ENCODE measurements around the gene KRTAP4-16.
"Not testable (repeated sequence)": the region's sequence is repeated elsewhere in the genome, so short reads cannot be mapped to it uniquely, and the experiment has no call there.

KRTAP4-16 gene

DNA sequence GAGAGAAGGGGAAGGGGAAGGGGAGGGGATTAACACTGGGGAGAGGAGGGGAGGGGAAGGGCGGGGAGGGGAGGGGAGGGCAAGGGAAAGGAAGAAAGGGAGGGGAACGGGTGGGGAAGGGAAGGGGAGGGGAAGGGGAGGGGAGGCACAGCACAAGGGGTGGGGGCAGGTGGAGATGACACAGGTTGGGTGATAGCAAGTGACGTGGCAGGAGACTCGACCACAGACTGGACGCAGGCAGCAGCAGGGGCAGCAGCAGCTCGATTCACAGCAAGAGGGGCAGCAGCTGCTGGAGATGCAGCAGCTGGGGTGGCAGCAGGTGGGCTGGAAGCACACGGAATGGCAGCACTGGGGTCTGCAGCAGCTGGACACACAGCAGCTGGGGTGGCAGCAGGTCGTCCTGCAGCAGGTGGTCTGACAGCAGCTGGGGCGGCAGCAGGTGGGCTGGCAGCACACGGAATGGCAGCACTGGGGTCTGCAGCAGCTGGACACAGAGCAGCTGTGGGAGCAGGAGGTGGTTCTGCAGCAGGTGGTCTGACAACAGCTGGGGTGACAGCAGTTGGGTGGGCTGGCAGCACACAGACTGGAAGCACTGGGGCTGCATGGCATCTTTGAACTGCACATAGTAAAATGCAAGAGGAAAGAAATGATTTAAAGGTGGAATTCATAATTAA is at the start of gene KRTAP4-16:
TSS of gene KRTAP4-16 (minus strand) at position 624 of the 674 bp plus-strand sequence. CDS start at position 624, 0 bp downstream.
- no peak for DNase-seq

DNA sequence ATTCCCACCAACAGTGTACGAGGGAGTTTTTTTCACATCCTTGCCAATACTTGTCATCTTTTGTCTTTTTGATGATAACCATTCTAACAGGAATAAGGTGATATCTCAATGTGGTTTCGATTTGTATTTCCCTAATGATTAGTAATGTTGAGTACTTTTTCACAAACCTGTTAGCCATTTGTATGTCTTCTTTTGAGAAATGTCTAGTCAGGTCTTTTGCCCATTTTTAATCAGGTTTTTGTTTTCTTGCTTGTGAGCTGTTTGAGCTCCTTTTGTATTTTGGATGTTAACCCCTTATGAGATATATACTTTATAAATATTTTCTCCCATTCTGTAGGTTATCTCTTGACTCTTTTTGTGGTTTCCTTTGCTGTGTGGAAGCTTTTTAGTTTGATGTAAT is 49.5 kb upstream of the KRTAP4-16 start:
- DNase-seq = no peak

DNA sequence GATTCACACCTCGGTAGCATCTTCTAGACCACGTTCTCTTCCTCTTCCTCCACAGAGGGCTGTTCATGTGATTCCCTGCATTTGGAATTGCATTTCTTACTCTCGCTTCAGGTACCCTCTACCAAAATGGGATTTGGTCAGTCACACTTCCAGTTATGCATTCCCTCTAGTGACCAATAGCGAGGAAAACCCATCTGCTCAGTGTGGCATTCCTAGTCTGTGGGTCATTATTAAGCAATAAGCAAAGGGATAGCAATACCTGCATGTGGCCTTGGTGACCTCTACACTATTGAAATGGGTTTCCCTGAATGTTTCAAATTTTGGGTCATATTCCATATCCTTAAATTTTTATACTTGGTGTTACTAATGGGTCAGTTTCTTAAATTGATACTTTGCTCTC is 48.0 kb upstream of the KRTAP4-16 start:
- no peak for DNase-seq

DNA sequence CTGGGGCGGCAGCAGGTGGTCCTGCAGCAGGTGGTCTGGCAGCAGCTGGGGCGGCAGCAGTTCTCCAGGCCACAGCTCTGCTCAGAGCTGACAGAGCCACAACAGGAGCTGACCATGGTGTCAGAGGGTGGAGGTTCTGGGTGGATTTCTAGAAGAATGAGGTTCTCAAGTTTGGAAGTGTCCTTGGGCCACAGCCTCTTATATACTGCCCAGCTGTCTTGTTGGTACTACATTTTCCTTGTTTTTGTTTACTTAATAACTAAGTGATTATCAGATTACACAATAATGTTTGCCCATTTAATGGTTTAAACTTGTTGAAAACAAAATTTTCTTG is 47.6 kb upstream of the KRTAP4-16 start, which contains the start of gene KRTAP4-5:
TSS of gene KRTAP4-5 (minus strand) at position 174 of the 334 bp plus-strand sequence. CDS start at position 116, 58 bp downstream.
- DNase-seq = no peak

DNA sequence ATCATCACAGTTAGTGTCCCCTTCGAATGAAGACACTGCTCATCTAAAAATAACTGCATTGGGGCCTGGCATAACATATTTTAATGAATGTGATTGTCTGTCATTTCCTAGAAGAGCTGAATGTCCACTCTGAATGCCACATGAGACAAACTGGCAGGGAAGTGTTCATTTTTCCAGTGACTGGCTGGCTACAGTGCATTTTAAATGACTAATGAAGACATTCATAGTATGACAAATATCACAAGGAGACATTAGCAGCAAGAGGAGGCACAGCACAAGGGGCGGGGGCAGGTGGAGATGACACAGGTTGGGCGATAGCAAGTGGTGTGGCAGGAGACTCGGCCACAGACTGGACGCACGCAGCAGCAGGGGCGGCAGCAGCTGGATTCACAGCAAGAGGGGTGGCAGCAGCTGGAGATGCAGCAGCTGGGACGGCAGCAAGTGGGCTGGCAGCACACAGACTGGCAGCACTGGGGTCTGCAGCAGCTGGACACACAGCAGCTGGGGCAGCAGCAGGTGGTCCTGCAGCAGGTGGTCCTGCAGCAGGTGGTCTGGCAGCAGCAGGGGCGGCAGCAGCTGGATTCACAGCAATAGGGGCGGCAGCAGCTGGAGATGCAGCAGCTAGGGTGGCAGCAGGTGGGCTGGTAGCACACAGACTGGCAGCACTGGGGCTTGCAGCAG is 47.1 kb upstream of the KRTAP4-16 start:
- DNase-seq = not testable (repeated sequence)

DNA sequence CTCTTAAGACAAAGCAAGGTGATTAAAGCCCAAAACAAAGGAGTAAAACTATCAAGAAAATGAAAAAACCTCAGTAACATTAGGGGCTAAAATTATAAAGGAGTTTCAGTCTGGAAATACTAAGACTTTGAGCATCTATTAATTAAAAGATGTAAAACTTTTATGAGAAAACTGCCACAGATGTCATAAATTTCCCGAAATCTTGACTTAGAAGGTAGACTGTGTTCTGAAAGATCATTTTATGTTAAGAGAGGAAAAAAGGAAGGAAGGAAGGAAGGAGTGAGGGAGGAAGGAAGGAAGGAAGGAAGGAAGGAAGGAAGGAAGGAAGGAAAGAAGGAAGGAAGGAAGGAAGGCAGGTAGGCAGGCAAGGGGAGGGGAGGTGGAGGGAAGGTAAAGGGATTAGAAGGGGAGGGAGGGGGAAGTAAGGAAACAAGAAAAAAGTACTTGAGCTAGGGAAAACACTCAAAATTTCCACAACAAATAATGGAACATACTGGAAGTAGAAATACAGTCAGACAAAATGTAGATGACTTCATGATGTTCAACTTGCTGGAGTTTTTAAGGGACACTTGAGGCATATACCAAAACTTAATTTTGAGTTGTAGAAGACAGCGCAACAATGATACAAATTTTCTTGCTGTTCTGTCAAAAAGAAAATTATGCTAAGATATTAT is 45.7 kb upstream of the KRTAP4-16 start:
- DNase-seq = no peak

DNA sequence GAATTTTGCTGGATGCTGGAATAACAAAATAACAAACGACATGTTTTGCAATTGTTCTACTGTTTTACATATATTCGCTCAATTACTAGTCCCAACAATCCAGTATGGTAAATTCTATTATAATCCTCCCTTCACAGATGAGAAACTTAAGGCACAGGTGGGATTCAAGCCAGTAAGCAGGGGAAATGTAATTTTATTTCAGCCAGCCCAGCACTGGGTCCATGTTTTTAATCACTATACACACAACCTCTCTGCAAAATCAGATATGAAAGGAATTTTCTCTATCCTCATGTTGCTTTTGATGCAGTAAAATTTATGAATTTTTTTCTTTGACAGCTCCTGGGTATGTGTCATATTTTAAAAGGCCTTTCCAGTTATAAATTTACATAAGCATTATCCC is 43.3 kb upstream of the KRTAP4-16 start:
- no peak for DNase-seq

DNA sequence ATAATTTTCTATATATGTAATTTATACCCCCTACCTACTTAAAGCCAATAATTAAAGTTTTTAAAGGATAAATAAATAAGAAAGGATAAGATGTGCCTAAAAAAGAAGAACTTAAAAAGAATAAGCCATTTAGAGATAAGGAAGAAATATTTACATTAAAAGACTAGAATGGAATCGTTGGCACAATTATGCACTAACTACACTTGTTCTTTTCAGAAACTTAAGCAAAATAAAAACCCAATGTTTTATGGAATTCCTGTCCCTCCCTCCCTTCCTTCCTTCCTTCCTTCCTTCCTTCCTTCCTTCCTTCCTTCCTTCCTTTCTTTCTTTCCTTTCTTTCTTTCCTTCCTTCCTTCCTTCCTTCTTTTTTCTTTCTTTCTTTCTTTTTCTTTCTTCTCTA is 42.8 kb upstream of the KRTAP4-16 start:
- DNase-seq = no peak

DNA sequence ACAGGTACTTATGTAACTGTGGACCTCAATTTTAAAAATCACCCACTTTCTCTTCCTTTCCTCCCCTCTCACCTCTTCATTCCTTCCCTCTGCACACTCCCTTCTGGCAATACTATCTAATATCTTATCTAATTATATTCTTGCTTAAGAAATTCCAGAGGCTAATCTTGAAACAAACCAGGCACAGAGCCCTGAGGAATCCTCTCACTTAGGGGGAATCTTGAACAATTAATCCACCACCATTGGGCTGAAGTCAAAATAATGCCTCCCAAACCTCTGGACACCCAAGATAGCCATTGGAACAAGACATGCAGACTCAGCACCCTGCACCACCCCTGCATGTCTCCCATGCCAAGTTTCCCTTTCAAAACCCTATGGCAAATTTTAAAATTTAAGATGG is 39.4 kb upstream of the KRTAP4-16 start:
- DNase-seq = no peak

DNA sequence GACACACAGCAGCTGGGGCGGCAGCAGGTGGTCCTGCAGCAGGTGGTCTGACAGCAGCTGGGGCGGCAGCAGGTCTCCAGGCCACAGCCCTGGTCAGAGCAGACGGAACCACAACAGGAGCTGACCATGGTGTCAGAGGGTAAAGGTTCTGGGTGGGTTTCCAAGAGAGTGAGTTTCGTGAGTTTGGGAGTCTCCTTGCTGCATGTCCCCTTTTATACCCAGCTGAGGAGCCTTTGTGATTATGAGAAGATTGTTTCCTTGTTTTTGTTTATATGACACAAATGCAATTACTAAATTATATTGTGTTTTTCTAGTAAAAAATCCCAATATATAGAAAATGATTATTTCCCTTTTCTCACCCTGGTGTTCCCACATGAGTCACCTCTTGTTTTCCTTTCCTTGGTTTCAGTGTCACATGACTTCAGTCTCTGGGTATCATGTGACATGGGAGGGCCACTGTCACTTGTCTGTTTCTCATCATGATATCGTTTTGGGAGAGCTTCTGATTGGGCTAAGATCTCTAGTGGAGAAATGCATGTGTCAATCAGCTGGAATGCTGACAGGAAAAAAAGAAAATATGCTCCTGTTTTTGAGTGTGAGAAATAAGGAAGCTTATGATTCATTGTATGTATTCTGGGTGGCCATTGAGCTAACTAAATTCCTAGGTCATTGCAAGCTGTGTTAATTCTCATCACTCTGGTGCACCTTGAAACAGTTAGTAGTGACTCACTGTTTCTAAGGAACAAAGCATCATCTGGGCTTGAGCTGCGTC is 38.5 kb upstream of the KRTAP4-16 start, which contains the start of gene KRTAP4-6:
TSS of gene KRTAP4-6 (minus strand) at position 185 of the 772 bp plus-strand sequence. CDS start at position 128, 57 bp downstream.
- DNase-seq = no peak

DNA sequence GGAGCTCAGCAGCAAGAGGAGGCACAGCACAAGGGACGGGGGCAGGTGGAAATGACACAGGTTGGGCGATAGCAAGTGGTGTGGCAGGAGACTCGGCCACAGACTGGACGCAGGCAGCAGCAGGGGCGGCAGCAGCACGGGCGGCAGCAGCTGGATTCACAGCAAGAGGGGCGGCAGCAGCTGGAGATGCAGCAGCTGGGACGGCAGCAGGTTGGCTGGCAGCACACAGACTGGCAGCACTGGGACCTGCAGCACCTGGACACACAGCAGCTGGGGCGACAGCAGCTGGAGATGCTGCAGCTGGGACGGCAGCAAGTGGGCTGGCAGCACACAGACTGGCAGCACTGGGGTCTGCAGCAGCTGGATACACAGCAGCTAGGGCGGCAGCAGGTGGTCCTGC is 37.9 kb upstream of the KRTAP4-16 start:
- DNase-seq = not testable (repeated sequence)

DNA sequence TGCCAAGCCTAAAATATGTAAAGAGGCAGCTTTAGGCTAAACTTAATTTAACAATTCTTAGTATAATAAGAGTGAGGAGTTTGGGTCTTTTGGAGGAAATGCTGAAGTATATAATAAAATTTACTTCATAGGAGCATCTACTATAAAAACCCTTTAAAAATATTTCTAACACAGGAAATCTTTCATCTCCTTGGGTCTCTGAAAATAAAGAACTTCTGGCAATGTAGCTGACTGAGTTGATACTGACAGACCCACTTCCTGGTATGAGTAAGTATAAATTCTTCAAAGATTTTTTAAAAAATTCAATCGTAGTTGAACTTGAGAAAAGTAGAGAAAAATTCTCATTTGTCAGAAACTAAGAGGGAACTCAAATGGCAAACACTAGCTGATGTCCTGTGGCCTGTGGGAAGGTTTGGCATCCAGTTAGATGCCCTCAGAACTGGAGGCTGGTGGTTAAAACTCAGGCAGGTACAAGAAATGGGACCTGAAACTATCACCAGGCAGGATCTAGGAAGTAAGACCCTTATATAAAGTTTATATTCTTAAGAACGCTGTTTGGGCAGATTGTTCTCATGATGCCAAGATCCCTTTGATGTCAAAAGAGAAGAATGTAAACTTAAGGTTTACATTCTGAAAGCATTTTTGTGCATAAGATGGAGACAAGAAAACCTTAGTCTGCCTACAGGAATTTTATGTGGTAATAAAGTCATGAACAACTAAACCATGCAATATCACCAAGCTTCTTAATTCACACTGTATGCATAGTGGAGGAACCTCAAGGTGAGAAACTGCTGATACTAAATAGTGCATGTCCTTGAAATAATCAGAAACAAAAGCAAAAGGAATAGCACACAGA is 32.1 kb upstream of the KRTAP4-16 start:
- DNase-seq = no peak

DNA sequence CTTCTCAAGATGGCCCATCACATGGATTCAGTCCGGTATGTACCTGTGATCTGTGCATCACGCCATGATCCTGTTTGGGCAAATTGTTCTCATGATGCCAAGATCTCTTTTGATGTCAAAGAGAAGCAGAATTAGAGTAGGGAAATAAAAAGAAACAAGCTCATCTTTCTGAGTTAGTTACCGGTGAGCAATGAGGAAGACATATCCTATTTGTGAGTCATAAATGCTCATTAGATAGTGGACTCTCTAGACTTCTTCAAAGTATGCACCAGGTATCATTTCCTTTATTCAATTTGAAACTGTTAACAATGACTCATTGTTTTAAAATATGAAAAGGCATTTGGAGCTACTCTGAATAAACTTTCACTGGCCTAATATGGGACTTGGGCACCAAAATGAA is 30.0 kb upstream of the KRTAP4-16 start:
- no peak for DNase-seq

DNA sequence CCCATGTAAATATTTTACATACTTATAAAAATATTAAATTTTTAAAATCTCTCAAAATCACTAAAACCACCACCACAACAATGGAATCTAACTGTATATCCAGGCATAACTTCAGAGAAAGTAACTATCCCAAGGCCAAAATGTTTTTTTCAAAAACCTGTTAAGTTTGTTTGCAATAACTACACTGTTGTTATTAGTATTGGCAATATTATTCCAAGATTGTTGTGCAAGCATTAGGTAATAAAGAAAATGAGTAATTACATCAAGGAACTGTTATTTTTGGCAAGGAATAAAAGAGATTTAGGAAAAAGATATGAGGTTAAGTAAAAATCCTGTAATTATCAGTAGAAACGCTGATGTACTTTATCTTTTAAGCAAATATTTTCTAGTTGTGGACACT is 25.4 kb upstream of the KRTAP4-16 start:
- DNase-seq = no peak

DNA sequence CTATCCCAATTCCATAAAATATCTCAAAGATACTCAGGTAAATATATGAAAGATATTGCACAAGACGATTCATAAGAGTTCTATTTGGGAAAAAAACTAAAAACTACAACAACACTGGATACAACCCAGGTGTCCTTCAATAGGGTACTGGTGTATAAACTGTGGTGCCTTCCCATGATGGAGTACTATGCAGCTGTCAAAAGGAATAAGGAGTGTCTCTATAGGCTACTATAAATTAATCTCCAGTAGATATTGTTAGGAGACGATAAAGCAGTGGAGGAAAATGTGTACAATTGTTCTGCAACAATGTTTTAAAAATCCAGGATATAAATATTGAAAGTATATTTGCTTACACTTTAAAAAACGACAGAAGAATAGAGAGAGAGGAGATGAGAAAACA is 24.4 kb upstream of the KRTAP4-16 start:
- DNase-seq = no peak

DNA sequence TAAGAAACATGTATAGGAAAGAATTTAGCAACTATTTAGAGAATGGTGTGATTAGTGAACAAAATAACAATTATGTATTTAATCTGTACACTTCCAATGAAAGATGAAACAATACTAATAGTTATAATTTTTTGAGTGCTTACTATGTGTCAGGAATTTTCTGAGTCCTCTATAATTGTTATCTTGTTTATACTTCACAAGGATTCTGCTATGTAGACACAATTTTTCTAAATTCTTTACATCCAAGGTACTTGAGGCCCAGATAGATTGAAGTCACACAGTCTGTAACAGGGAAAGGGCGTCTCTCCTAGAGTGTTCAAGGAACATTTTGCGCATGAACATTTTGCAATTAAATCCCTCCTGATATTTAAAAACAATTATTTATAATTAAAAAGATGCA is 23.1 kb upstream of the KRTAP4-16 start:
- no peak for DNase-seq

DNA sequence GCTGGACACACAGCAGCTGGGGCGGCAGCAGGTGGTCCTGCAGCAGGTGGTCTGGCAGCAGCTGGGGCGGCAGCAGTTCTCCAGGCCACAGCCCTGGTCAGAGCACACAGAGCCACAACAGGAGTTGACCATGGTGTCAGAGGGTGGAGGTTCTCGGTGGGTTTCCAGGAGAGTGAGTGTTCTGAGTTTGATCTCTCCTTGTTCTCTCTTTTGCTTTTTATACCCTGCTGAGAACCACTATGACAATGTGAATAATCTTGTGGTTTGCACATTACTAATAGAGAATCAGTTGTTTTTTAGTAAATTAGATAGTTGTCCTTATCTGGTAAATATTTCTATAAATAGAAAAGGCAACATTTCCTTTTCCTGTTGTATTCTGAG is 22.0 kb upstream of the KRTAP4-16 start, which contains the start of gene KRTAP4-12:
TSS of gene KRTAP4-12 (minus strand) at position 192 of the 381 bp plus-strand sequence. CDS start at position 132, 60 bp downstream.
- not testable (repeated sequence) for DNase-seq

DNA sequence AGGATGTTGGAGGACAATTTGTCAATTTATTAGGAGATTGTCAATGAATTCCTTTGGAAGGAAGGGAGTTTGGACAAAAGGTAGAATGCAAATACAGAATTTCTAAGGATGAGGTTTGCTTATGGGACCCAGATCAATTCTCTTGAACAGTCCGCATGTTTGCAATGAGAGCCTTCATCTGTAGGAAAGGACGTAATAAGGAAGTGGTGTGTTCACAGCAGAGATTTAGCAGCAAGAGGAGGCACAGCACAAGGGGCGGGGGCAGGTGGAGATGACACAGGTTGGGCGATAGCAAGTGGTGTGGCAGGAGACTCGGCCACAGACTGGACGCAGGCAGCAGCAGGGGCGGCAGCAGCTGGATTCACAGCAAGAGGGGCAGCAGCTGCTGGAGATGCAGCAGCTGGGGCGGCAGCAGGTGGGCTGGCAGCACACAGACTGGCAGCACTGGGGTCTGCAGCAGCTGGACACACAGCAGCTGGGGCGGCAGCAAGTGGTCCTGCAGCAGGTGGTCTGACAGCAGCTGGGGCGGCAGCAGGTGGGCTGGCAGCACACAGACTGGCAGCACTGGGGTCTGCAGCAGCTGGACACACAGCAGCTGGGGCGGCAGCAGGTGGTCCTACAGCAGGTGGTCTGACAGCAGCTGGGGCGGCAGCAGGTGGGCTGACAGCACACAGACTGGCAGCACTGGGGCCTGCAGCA is 21.4 kb upstream of the KRTAP4-16 start:
- not testable (repeated sequence) for DNase-seq

DNA sequence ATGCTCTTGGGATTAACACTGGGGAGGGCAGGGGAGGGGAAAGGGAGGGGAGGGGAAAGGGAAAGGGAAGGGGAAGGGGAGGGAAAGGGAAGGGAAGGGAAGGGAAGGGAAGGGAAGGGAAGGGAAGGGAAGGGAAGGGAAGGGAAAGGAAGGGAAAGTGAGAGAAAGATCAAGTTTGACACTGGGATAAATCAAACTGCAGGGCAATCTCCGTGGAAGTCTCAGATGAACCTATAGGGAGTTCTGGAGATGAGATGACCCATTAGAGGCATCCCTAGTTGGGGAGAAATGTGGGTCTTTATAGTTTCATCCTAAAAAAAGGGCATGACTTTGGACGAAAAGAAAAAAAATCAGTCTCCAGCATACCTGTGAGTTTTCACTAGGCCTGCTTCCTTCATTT is 19.7 kb upstream of the KRTAP4-16 start:
- DNase-seq = no peak

DNA sequence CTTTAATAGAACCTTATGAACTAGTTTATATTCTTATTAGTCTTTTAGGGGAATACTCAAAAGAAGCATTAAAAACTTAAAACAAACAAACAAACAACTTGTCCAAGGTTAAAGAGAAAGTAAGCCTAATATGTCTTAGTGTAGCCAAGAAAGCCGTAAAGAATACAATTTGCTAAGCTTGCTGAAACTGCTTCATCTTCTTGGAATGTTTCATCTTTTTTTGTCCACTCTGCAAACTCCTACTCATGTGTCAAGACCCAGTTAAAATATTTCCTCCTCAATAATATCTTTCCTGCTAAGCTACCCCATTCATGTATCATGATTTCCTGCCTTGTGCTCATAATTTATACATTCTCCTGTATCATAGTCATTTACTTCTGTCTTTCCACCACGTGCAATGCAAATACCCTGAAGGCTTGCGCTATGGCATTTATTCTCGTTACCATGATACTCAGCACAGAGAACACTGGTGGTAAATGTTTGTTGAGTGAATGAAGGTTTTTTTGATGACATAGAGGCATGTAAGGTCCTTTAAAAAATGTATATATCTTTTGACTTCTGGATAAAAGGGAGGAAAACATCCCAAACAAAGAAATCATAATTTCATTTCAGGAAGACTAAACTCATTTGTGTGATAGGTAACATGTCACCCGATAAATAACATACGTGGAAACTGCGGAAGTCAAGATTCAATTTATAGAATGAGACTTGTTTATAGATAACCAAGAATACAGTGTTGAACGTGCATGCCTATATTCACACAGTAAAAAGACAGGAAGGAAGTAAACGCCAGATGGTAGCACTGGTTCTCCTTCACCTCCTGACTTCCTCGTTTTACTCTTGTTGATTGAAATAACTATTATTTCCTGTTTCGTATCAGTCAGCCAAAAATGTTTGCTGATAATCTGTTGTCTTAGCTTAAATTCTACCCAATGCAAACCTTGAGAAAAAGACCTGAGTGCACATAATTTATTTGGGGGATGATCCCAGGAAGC is 18.0 kb upstream of the KRTAP4-16 start:
- not testable (repeated sequence) for DNase-seq

All from activated effector memory CD4-positive, alpha-beta T cell treated with Interleukin-2 at 50 U/mL for 16 hours (primary cell).